ENCODE measurements around the gene EXOC6B.

DNA sequence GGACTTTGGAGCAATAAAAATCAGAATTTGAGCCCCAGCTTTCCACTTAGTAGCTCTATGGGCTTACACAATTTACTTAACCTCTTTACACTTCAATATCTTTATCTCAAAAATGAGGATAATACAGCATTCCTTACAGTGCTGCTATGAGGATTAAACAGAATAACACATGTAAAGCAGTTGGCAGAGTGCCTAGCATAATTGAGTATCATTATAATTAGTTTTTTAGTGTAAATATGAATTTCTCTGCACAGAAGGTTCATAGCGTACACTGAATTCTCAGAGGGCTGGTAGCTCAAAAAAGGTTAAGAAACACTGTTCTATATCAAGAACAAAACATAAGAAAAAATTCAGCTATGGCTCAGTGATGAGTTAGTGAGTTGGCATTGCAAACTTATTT, 487.8 kb downstream of the EXOC6B start:
- TF ChIP-seq, protein P1, sequence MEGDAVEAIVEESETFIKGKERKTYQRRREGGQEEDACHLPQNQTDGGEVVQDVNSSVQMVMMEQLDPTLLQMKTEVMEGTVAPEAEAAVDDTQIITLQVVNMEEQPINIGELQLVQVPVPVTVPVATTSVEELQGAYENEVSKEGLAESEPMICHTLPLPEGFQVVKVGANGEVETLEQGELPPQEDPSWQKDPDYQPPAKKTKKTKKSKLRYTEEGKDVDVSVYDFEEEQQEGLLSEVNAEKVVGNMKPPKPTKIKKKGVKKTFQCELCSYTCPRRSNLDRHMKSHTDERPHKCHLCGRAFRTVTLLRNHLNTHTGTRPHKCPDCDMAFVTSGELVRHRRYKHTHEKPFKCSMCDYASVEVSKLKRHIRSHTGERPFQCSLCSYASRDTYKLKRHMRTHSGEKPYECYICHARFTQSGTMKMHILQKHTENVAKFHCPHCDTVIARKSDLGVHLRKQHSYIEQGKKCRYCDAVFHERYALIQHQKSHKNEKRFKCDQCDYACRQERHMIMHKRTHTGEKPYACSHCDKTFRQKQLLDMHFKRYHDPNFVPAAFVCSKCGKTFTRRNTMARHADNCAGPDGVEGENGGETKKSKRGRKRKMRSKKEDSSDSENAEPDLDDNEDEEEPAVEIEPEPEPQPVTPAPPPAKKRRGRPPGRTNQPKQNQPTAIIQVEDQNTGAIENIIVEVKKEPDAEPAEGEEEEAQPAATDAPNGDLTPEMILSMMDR (IDR thresholded peaks at IDR 0.05) = no peak
- no peak for TF ChIP-seq POLR2A (IDR thresholded peaks at IDR 0.05)

Data from body of pancreas (tissue), 4 donors.